HG03378 (cell line): ENCODE measurements around the gene SPOCK2.

Source experiments
- ATAC-seq: cut with Tn5 transposase; IDR thresholded peaks from one replicate; pipeline ENCODE4 v1.9.1; 2021; ENCODE audit warnings: mild to moderate bottlenecking, moderate library complexity; ENCODE audit not compliant: unreplicated experiment

The SPOCK2 gene

GRCh38 chr10:72074574-72075375, 13.6 kb downstream of the SPOCK2 start:
- no peak for ATAC-seq

- ATAC-seq = no peak
Measured at GRCh38 chr10:72073708-72074573, 14.4 kb downstream of the SPOCK2 start.

- no peak for ATAC-seq
Measured at GRCh38 chr10:72072639-72073038, 15.7 kb downstream of the SPOCK2 start.

GRCh38 chr10:72072046-72072445, 16.3 kb downstream of the SPOCK2 start:
- ATAC-seq = no peak

- no peak for ATAC-seq
Measured at GRCh38 chr10:72069751-72070526, 18.4 kb downstream of the SPOCK2 start.

- no peak for ATAC-seq
Measured at GRCh38 chr10:72068901-72069446, 19.4 kb downstream of the SPOCK2 start.

- ATAC-seq = no peak
Measured at GRCh38 chr10:72068126-72068765, 20.1 kb downstream of the SPOCK2 start.

- ATAC-seq = no peak
Measured at GRCh38 chr10:72067463-72068125, 20.8 kb downstream of the SPOCK2 start.

GRCh38 chr10:72066318-72067284, 21.8 kb downstream of the SPOCK2 start:
- ATAC-seq = no peak

- no peak for ATAC-seq
Measured at GRCh38 chr10:72065439-72066025, 22.8 kb downstream of the SPOCK2 start.

- no peak for ATAC-seq
Measured at GRCh38 chr10:72063703-72064391, 24.5 kb downstream of the SPOCK2 start.

- ATAC-seq = no peak
Measured at GRCh38 chr10:72062832-72063702, 25.3 kb downstream of the SPOCK2 start.

GRCh38 chr10:72062382-72062781, 26.0 kb downstream of the SPOCK2 start:
- no peak for ATAC-seq

- ATAC-seq = no peak
Measured at GRCh38 chr10:72061930-72062329, 26.4 kb downstream of the SPOCK2 start.

GRCh38 chr10:72061491-72061890, 26.9 kb downstream of the SPOCK2 start:
- ATAC-seq = no peak

GRCh38 chr10:72059843-72060822, 28.2 kb downstream of the SPOCK2 start:
- no peak for ATAC-seq
